ENCODE results near the gene KLF9.
A peak's percentile ranks its signal among the peaks of the same experiment; 100 is the strongest.

The KLF9 gene

DNA sequence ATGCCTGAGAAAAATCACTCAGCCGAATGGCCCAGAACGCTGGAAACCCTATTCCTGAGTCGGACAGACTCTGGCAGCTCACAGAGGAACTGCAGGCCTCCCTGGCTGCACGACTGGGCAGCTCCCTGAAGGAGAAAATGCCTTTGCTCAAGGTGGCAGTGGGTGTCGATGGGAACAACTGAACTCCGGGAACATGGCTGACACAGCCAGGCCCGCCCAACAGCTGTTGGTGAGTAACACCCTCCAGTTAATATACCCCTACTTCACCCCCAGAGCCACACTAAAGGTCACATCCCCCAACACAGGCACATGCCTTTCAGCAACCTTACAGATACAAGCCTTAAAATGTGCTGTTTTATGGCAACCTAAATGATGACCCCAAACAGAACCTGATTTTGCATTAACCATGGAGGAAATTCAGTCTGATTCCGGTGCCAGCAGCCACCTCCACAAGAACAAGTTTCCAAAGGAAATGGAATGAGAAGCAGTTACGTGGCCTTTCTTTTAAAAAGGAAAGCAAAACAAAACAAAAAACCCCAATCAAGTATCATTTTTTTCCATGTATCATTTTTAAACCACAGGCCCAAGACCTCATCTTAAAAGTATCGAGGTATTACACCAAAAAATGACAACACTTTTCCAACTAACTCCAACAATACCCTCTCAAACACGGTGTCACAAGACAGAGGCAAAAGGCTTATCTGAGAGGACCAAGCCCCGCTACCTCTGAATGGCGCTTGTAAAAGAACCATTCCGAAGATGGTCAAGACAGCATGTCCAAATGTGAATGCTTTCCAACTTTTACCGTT, 3.1 kb downstream of the KLF9 start:
- Histone ChIP-seq H3K27me3 (ENCODE audit: insufficient read depth, low read length) (peaks cover 62% of the 10 kb centered on the region), H3K9ac (ENCODE audit: low read depth, low read length) (no peak overlapping the region), H3K27ac (ENCODE audit: low read depth, low read length) (no peak overlapping the region), H3K4me1 (ENCODE audit: insufficient read depth, low read length) (peaks cover 28% of the 10 kb centered on the region), H3K36me3 (ENCODE audit: insufficient read depth, low read length) (no peaks in the 10 kb centered on the region), H3K9me3 (ENCODE audit: insufficient read depth, low read depth, low read length) (no peaks in the 10 kb centered on the region), H3K4me3 (ENCODE audit: low read length) (peak overlapping the region; percentile 57)
- 78% methylated on average over 15 of the region's 15 CpGs for WGBS

DNA sequence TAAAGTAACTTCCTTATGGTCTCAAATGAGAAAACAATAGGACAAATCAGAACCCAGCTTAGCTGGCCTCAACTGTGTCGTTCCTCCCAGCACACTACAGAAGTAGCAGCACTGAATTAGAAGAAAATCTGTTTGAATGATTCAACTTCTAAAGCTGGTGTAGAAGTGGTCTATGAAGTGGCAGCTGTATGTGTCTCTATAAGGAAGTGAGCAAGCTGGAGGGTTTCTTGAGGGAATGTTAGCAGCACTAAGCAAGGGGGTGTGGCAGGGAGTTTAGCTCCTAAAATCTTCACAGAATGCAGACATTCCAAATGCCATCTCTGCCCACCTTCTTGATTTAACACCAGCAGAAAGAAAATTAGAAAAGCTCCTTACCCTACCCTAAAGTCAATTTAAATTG, 4.1 kb downstream of the KLF9 start:
- peaks cover 34% of the 10 kb centered on the region for H3K4me1 ChIP-seq (ENCODE audit: insufficient read depth, low read length)
- no peaks in the 10 kb centered on the region for H3K9me3 ChIP-seq (ENCODE audit: insufficient read depth, low read depth, low read length)
- H3K36me3 ChIP-seq (ENCODE audit: insufficient read depth, low read length), result no peaks in the 10 kb centered on the region
- H3K4me3 ChIP-seq (ENCODE audit: low read length), result no peak overlapping the region
- no peak overlapping the region for H3K27ac ChIP-seq (ENCODE audit: low read depth, low read length)
- no peak overlapping the region for H3K9ac ChIP-seq (ENCODE audit: low read depth, low read length)
- 84% methylated on average over 1 of the region's 1 CpG for WGBS
- peaks cover 54% of the 10 kb centered on the region for H3K27me3 ChIP-seq (ENCODE audit: insufficient read depth, low read length)

DNA sequence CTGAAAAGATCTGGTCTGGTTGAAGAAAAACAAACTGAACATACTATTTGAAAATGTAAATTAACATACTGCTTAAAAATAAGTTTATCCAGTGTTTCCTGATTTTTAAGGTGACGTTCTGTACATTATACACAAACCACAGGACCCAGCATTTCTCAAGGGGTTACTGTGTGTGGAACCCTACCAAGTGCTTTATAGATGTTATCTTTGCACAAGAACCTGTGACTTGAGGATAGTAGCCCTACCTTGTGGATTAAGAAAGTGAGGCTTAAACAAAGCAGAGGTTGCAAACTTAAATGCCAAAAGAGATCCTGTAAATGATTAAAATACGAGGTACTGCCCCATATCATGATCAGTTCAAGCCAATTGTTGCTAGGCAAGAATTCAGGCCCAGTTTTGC, 4.7 kb downstream of the KLF9 start:
- Histone ChIP-seq H3K27me3 (ENCODE audit: insufficient read depth, low read length) (peaks cover 48% of the 10 kb centered on the region), H3K9me3 (ENCODE audit: insufficient read depth, low read depth, low read length) (no peaks in the 10 kb centered on the region), H3K4me1 (ENCODE audit: insufficient read depth, low read length) (peaks cover 30% of the 10 kb centered on the region), H3K36me3 (ENCODE audit: insufficient read depth, low read length) (no peaks in the 10 kb centered on the region), H3K4me3 (ENCODE audit: low read length) (no peak overlapping the region), H3K9ac (ENCODE audit: low read depth, low read length) (no peak overlapping the region), H3K27ac (ENCODE audit: low read depth, low read length) (no peak overlapping the region)
- WGBS, result 79% methylated on average over 2 of the region's 2 CpGs

DNA sequence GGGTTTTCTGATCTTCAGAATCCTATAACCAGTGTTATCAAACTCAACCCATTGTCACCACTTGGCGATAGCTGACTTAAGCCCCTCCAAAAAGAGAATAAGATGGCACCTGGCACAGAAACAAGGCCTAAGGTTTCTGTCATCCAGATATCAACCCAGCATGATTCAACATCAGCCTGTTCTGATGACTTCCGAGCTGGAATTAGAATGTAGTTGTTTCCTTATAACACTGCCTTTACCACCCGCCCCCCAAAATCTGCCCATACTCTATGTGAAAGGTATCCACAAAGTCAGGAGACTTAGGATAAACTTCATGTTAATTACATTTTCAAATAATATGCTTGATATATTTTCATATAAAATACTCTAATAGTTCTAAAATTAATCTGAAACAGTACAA, 5.2 kb downstream of the KLF9 start:
- 100% methylated on average over 1 of the region's 3 CpGs for WGBS
- no peak overlapping the region for H3K4me3 ChIP-seq (ENCODE audit: low read length)
- H3K27me3 ChIP-seq (ENCODE audit: insufficient read depth, low read length), result peaks cover 43% of the 10 kb centered on the region
- no peaks in the 10 kb centered on the region for H3K36me3 ChIP-seq (ENCODE audit: insufficient read depth, low read length)
- no peak overlapping the region for H3K27ac ChIP-seq (ENCODE audit: low read depth, low read length)
- H3K9ac ChIP-seq (ENCODE audit: low read depth, low read length), result no peak overlapping the region
- no peaks in the 10 kb centered on the region for H3K9me3 ChIP-seq (ENCODE audit: insufficient read depth, low read depth, low read length)
- H3K4me1 ChIP-seq (ENCODE audit: insufficient read depth, low read length), result peaks cover 26% of the 10 kb centered on the region

DNA sequence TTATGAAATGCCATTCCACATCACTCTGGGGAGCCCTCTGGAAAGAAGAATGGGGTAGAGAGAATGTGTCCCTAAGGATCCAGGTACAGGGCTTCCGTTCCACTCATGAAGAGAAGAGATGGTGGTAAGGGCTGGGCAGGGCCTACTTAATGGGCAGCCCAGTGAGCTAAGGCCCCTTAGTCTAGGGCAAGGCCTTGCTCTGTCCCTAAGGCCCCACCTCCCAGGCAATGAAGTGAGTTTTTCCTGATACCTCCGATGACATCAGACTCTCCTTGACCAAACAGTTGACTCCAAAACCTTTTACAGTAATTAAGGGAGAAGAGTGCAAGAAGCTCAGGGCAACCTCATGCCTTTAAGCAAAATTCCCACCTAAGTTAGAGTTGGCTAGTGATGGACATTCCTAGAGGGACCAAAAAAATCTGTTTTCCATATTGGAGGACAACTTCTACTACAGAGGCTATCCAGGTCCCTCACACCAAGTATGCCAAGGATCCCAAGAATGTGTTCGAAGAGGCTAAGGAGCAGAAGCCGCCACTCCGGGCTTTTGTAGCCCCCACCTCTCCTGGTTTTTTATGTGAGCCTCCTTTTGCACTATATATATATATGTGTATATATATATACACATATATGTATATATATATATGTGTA, 5.9 kb downstream of the KLF9 start:
- Histone ChIP-seq H3K27ac (ENCODE audit: low read depth, low read length) (no peak overlapping the region), H3K9ac (ENCODE audit: low read depth, low read length) (no peak overlapping the region), H3K4me3 (ENCODE audit: low read length) (no peak overlapping the region), H3K9me3 (ENCODE audit: insufficient read depth, low read depth, low read length) (no peaks in the 10 kb centered on the region), H3K27me3 (ENCODE audit: insufficient read depth, low read length) (peaks cover 37% of the 10 kb centered on the region), H3K36me3 (ENCODE audit: insufficient read depth, low read length) (no peaks in the 10 kb centered on the region), H3K4me1 (ENCODE audit: insufficient read depth, low read length) (peaks cover 26% of the 10 kb centered on the region)
- WGBS, result 89% methylated on average over 5 of the region's 5 CpGs

DNA sequence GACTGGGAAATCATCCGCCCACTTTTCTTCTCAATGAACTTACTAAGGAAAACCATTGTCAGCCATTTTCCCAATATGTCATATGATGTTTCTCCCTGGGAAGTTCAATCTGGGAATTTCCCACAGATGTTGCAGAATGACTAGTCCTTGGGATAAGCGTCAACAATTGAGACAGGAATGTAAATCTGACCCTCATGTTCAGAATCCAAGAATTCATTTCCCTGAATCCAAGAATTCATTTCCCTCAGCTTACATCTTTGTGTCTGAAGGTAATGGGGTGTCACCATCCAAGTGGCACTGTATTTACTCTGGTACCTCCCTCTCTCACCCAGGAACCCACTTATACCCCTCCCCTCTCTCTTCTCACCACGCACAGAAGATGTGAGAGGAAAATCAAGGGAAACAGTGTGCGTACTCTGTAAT, 7.4 kb downstream of the KLF9 start:
- 92% methylated on average over 4 of the region's 4 CpGs for WGBS
- Histone ChIP-seq H3K27ac (ENCODE audit: low read depth, low read length) (no peak overlapping the region), H3K9ac (ENCODE audit: low read depth, low read length) (no peak overlapping the region), H3K4me1 (ENCODE audit: insufficient read depth, low read length) (peaks cover 26% of the 10 kb centered on the region), H3K4me3 (ENCODE audit: low read length) (no peak overlapping the region), H3K36me3 (ENCODE audit: insufficient read depth, low read length) (no peaks in the 10 kb centered on the region), H3K9me3 (ENCODE audit: insufficient read depth, low read depth, low read length) (no peaks in the 10 kb centered on the region), H3K27me3 (ENCODE audit: insufficient read depth, low read length) (peaks cover 23% of the 10 kb centered on the region)

DNA sequence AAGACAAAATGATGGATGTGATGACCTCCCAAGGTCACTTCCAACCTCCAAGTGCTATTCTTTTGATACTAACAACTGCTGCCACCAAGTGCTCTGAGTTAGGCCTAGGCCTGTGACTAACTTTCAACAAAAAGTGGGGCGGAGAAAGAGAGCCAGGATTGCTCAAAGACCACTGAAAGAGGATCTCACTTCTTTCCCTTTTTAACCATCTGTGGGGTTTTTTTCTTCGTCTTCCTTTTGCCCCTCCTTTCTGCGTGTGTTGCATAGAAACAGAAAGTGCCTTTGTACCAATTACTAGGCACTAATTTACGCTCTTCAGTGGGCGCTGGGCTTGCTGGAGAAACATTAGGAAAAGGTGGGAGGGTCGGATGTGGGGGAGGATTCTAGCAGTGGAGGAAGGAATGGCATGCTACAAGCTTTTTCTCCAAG, 8.0 kb downstream of the KLF9 start:
- H3K9ac ChIP-seq (ENCODE audit: low read depth, low read length), result no peak overlapping the region
- peak overlapping the region; percentile 17; the same call in 1 of the 2 replicates for H3K27ac ChIP-seq (ENCODE audit: low read depth, low read length)
- peaks cover 17% of the 10 kb centered on the region for H3K27me3 ChIP-seq (ENCODE audit: insufficient read depth, low read length)
- no peaks in the 10 kb centered on the region for H3K9me3 ChIP-seq (ENCODE audit: insufficient read depth, low read depth, low read length)
- H3K36me3 ChIP-seq (ENCODE audit: insufficient read depth, low read length), result no peaks in the 10 kb centered on the region
- peaks cover 19% of the 10 kb centered on the region for H3K4me1 ChIP-seq (ENCODE audit: insufficient read depth, low read length)
- WGBS, result 46% methylated on average over 6 of the region's 6 CpGs
- H3K4me3 ChIP-seq (ENCODE audit: low read length), result no peak overlapping the region

DNA sequence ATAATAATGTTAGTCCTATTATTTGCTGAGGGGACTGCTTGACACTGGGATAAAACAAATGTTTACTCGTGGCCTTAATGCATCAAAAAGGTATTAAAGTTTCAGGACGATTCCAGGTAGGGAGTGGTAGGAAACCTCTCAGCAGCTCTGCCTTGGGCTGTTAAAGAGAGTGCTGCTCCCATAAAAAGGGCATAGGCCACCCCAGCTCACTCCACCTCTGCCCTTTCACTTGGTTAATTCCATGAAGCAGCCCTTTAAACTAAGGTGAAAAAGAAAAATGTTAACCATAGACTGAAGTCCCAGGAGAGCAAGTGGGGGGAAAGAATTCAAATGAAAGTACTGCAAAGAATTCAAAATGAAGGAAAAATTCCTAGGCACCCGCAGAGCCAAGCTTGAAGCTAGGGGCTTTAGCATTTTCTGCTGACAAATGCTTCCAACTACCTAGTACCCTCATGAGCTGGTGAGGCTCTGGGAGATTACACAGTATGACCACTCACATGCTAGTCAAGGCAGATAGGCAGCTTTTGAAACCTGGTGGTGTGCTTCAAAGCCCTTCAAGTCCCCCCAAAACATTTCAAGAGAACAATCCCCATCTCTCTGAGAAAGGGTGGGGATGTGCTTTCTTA, 8.5 kb downstream of the KLF9 start:
- Histone ChIP-seq H3K9ac (ENCODE audit: low read depth, low read length) (no peak overlapping the region), H3K9me3 (ENCODE audit: insufficient read depth, low read depth, low read length) (no peaks in the 10 kb centered on the region), H3K4me3 (ENCODE audit: low read length) (no peak overlapping the region), H3K27me3 (ENCODE audit: insufficient read depth, low read length) (peaks cover 11% of the 10 kb centered on the region), H3K36me3 (ENCODE audit: insufficient read depth, low read length) (no peaks in the 10 kb centered on the region), H3K27ac (ENCODE audit: low read depth, low read length) (peak overlapping the region; percentile 17; the same call in 1 of the 2 replicates), H3K4me1 (ENCODE audit: insufficient read depth, low read length) (peaks cover 18% of the 10 kb centered on the region)
- WGBS, result 56% methylated on average over 3 of the region's 3 CpGs

DNA sequence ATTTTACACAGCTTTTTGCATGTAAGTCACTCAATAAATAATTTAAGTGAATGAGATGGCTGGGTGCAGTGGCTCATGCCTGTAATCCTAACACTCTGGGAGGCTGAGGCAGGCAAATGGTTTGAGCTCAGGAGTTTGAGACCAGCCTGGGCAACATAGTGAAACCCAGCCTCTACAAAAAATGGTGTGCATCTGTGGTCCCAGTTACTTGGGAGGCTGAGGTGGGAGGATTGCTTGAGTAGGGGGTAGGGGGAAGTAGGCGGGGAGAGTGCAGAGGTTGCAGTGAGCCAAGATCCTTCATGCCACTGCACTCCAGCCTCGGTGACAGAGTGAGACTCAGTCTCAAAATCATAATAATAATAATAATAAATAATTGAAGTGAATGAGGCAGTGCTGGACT, 10.2 kb downstream of the KLF9 start:
- H3K4me1 ChIP-seq (ENCODE audit: insufficient read depth, low read length), result peaks cover 18% of the 10 kb centered on the region
- no peaks in the 10 kb centered on the region for H3K36me3 ChIP-seq (ENCODE audit: insufficient read depth, low read length)
- no peak overlapping the region for H3K4me3 ChIP-seq (ENCODE audit: low read length)
- 100% methylated on average over 1 of the region's 2 CpGs for WGBS
- H3K27me3 ChIP-seq (ENCODE audit: insufficient read depth, low read length), result no peaks in the 10 kb centered on the region
- no peak overlapping the region for H3K9ac ChIP-seq (ENCODE audit: low read depth, low read length)
- no peaks in the 10 kb centered on the region for H3K9me3 ChIP-seq (ENCODE audit: insufficient read depth, low read depth, low read length)
- no peak overlapping the region for H3K27ac ChIP-seq (ENCODE audit: low read depth, low read length)

DNA sequence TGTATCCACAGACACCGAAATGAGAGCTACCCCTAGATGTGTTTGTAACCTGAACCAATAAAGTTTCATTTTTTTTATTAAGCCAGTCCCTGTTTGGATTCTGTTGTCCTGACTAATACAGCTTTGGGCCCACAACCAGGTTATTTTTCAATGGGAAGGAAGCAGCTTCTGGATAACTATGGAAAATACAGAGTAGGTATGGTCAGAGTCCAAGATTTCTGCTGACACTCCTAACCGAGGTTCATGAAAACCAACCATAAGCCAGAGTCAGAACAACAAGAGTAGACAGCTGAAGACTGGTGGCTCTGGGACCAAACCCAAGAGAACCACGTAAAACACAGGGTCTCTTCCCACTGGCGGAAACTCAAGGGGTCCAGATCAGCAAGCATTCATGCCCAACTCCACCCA, 10.8 kb downstream of the KLF9 start:
- no peak overlapping the region for H3K4me3 ChIP-seq (ENCODE audit: low read length)
- 90% methylated on average over 4 of the region's 4 CpGs for whole genome bisulfite sequencing
- H3K9me3 ChIP-seq (ENCODE audit: insufficient read depth, low read depth, low read length), result no peaks in the 10 kb centered on the region
- no peaks in the 10 kb centered on the region for H3K27me3 ChIP-seq (ENCODE audit: insufficient read depth, low read length)
- H3K9ac ChIP-seq (ENCODE audit: low read depth, low read length), result no peak overlapping the region
- no peaks in the 10 kb centered on the region for H3K36me3 ChIP-seq (ENCODE audit: insufficient read depth, low read length)
- H3K27ac ChIP-seq (ENCODE audit: low read depth, low read length), result no peak overlapping the region
- H3K4me1 ChIP-seq (ENCODE audit: insufficient read depth, low read length), result peaks cover 18% of the 10 kb centered on the region

DNA sequence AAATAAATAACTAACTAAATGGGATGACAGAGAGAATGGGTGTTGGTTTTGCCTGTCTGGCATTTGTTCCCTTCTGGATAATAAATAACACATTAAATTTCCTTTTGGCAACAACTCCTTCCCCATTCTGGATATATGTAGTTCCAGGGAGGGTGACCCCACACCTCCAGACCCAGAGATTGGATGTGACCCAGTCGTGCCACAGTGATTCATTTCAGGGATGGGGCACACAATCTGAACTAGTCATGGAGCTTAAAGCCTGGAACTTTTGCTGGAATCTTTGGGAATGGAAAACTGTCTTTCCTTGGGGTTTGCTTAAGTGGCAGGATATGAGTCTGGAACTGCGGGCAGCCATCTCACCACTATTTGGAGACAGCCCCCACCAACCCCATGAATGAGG, 11.3 kb downstream of the KLF9 start:
- Histone ChIP-seq H3K4me1 (ENCODE audit: insufficient read depth, low read length) (peaks cover 18% of the 10 kb centered on the region), H3K36me3 (ENCODE audit: insufficient read depth, low read length) (no peaks in the 10 kb centered on the region), H3K9me3 (ENCODE audit: insufficient read depth, low read depth, low read length) (no peaks in the 10 kb centered on the region), H3K4me3 (ENCODE audit: low read length) (no peak overlapping the region), H3K27me3 (ENCODE audit: insufficient read depth, low read length) (no peaks in the 10 kb centered on the region), H3K27ac (ENCODE audit: low read depth, low read length) (no peak overlapping the region), H3K9ac (ENCODE audit: low read depth, low read length) (no peak overlapping the region)
- 94% methylated on average over 2 of the region's 2 CpGs for WGBS

All from HUES64 (cell line).